CD14-positive monocyte (primary cell): ENCODE measurements around the gene ACP3. TPM values are rescaled to one million over a fixed set of nuclear protein-coding genes. Genes with fewer than 3 reads are reported as not detected.

Experiments used
- DNase-seq, 3 donors: peaks; one replicate each; pipeline ENCODE4 v3.0.0-alpha.2; 2011 to 2022
- H2AFZ ChIP-seq: 2 replicates; pipeline ENCODE4 v1.6.0; 2012; ENCODE audit warnings: mild to moderate bottlenecking, low read depth, low read length, inconsistent platforms; ENCODE audit not compliant: insufficient read depth, poor library complexity, severe bottlenecking
- H3K27ac ChIP-seq, 2 donors: 1 replicate in 1 of 2; 2 replicates in 1 of 2; pipeline ENCODE4 v1.5.1; 2012 to 2013; ENCODE audit warnings: low read length in 2 of 2, control low read depth in 1 of 2, inconsistent platforms in 1 of 2, low read depth in 1 of 2, mild to moderate bottlenecking in 1 of 2
- H3K27me3 ChIP-seq, 2 donors: one replicate each; pipeline versions ENCODE4 v1.6.0 to v1.6.1; 2011 to 2013; ENCODE audit warnings: low read length in 2 of 2; ENCODE audit not compliant: control insufficient read depth in 2 of 2, insufficient read depth in 2 of 2
- H3K36me3 ChIP-seq, 2 donors: replicated peaks in 1 of 2; 1 replicate in 1 of 2; 2 replicates in 1 of 2; pipeline versions ENCODE4 v1.5.1 to v1.6.1; 2012 to 2013; ENCODE audit warnings: low read length in 2 of 2, control low read depth in 1 of 2, inconsistent platforms in 1 of 2, mild to moderate bottlenecking in 1 of 2; ENCODE audit not compliant: insufficient read depth in 2 of 2, control insufficient read depth in 1 of 2
- H3K4me1 ChIP-seq, 2 donors: 1 replicate in 1 of 2; 2 replicates in 1 of 2; pipeline versions ENCODE4 v1.5.1 to v1.6.1; 2012 to 2013; ENCODE audit warnings: low read length in 2 of 2, control low read depth in 1 of 2, inconsistent platforms in 1 of 2, mild to moderate bottlenecking in 1 of 2, moderate library complexity in 1 of 2; ENCODE audit not compliant: insufficient read depth in 2 of 2, control insufficient read depth in 1 of 2
- H3K4me2 ChIP-seq: replicated peaks from 2 replicates; pipeline ENCODE3; 2012; ENCODE audit warnings: low read length, moderate library complexity, mild to moderate bottlenecking; ENCODE audit not compliant: poor library complexity, severe bottlenecking; ENCODE audit errors: extremely low read depth
- H3K4me3 ChIP-seq, 3 experiments: fragments of 200-600 bp in 1 of 3; sonication (generic) in 1 of 3; replicated peaks in 1 of 3; 1 replicate in 2 of 3; 2 replicates in 1 of 3; pipeline ENCODE4 v1.5.1; 2011 to 2013; ENCODE audit warnings: low read length in 3 of 3, mild to moderate bottlenecking in 3 of 3, control low read depth in 2 of 3, low read depth in 2 of 3, inconsistent platforms in 1 of 3, moderate library complexity in 1 of 3
- H3K79me2 ChIP-seq: 2 replicates; pipeline ENCODE4 v1.6.0; 2012; ENCODE audit warnings: mild to moderate bottlenecking, control low read depth, inconsistent platforms, low read length, moderate library complexity; ENCODE audit not compliant: insufficient read depth
- H3K9ac ChIP-seq: 2 replicates; pipeline ENCODE4 v1.6.0; 2017; ENCODE audit warnings: low read length, mild to moderate bottlenecking; ENCODE audit not compliant: insufficient read depth, poor library complexity, severe bottlenecking
- H3K9me3 ChIP-seq, 2 donors: replicated peaks in 1 of 2; 1 replicate in 1 of 2; 2 replicates in 1 of 2; pipeline versions ENCODE4 v1.5.1 to v1.6.1; 2012 to 2013; ENCODE audit warnings: low read length in 2 of 2, control low read depth in 1 of 2; ENCODE audit not compliant: control insufficient read depth in 1 of 2, insufficient read depth in 1 of 2
- H4K20me1 ChIP-seq: 2 replicates; pipeline ENCODE4 v1.6.0; 2012; ENCODE audit warnings: mild to moderate bottlenecking, low read length, control low read depth, moderate library complexity; ENCODE audit not compliant: insufficient read depth
- H3K27ac Mint-ChIP-seq, 7 donors: one replicate each; pipeline ENCODE4 v1.8.0; 2020; ENCODE audit warnings: mild to moderate bottlenecking in 7 of 7, mixed read lengths in 7 of 7, moderate library complexity in 6 of 7, inconsistent platforms in 2 of 7
- H3K27me3 Mint-ChIP-seq, 3 donors: one replicate each; pipeline ENCODE4 v1.8.0; 2021 to 2022; ENCODE audit warnings: low read depth in 3 of 3, mild to moderate bottlenecking in 3 of 3, mixed read lengths in 3 of 3, moderate library complexity in 3 of 3, inconsistent platforms in 1 of 3
- H3K36me3 Mint-ChIP-seq, 2 donors: one replicate each; pipeline ENCODE4 v1.8.0; 2020; ENCODE audit warnings: mixed read lengths in 2 of 2, inconsistent platforms in 1 of 2, mild to moderate bottlenecking in 1 of 2
- H3K4me1 Mint-ChIP-seq: one replicate; pipeline ENCODE4 v1.8.0; 2020; ENCODE audit warnings: mild to moderate bottlenecking, mixed read lengths
- H3K4me3 Mint-ChIP-seq, 2 donors: one replicate each; pipeline ENCODE4 v1.8.0; 2020; ENCODE audit warnings: mild to moderate bottlenecking in 2 of 2, mixed read lengths in 2 of 2, moderate library complexity in 1 of 2
- H3K9me3 Mint-ChIP-seq, 7 donors: one replicate each; pipeline ENCODE4 v1.8.0; 2020 to 2022; ENCODE audit warnings: mixed read lengths in 7 of 7, mild to moderate bottlenecking in 6 of 7, moderate library complexity in 6 of 7, inconsistent platforms in 2 of 7
- WGBS: methylation state at CpG from one replicate; pipeline ENCODE4 v1.1.5; 2013; ENCODE audit warnings: missing lambda C conversion rate; ENCODE audit not compliant: insufficient coverage; 5-methylcytosine and 5-hydroxymethylcytosine counted together
- intact Hi-C, 2 donors: fragments of 100-400 bp; cut with micrococcal nuclease; formaldehyde crosslinking; loops; one replicate each; pipeline versions ENCODE4 v1.15.0 to v1.15.1; 2023
- polyA plus RNA-seq, 3 donors: library from polyadenylated mRNA; depleted of rRNA in 1 of 3; unstranded in 2 of 3; stranded (reverse) in 1 of 3; fragments of 300-500 nt in 2 of 3; fragments of >200 nt in 1 of 3; fragmentation: Illumina TruSeq in 2 of 3; gene quantifications; 1 replicate in 2 of 3; 2 replicates in 1 of 3; pipeline ENCODE4 v1.2.3, GENCODE V29; 2012 to 2021
- TF ChIP-seq, protein P1 (sequence below): fragments of 200-600 bp; IDR thresholded peaks from one replicate; pipeline ENCODE4 v1.8.0; 2022; ENCODE audit warnings: antibody characterized with exemption, mild to moderate bottlenecking

ACP3 gene
- polyA plus RNA-seq, 3 donors, result 33.9 to 55.6 (median 44.0) TPM

DNA sequence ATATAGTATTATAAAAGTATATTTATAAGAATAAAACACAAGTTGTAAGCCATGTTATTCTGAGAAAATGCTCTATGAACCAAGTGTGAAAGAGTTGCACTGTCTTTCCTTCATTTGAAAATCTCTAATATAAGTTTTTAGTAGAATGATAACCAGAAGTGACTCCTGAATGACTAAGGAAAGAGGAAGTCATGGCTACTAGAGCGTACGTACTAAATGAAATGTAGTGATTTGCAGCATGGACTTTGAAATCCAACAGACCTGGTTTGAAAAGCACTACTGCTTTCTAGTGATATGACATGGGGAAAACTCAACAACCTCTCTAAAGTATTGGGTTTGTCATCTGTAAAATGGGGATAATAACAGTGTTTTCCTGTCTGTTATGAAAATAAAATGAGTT is 89.8 kb downstream of the ACP3 start:
- no peak overlapping the region for H3K27ac ChIP-seq
- H3K36me3 ChIP-seq, result no peaks in the 10 kb centered on the region
- H4K20me1 ChIP-seq, result no peaks in the 10 kb centered on the region
- no peak overlapping the region for H3K4me3 ChIP-seq
- TF ChIP-seq, protein P1, sequence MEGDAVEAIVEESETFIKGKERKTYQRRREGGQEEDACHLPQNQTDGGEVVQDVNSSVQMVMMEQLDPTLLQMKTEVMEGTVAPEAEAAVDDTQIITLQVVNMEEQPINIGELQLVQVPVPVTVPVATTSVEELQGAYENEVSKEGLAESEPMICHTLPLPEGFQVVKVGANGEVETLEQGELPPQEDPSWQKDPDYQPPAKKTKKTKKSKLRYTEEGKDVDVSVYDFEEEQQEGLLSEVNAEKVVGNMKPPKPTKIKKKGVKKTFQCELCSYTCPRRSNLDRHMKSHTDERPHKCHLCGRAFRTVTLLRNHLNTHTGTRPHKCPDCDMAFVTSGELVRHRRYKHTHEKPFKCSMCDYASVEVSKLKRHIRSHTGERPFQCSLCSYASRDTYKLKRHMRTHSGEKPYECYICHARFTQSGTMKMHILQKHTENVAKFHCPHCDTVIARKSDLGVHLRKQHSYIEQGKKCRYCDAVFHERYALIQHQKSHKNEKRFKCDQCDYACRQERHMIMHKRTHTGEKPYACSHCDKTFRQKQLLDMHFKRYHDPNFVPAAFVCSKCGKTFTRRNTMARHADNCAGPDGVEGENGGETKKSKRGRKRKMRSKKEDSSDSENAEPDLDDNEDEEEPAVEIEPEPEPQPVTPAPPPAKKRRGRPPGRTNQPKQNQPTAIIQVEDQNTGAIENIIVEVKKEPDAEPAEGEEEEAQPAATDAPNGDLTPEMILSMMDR, result no peak
- no peaks in the 10 kb centered on the region for H3K27me3 ChIP-seq
- DNase-seq, result peak; percentile 38 to 71 (median 54)
- H2AFZ ChIP-seq, result no peak overlapping the region
- H3K79me2 ChIP-seq, result no peaks in the 10 kb centered on the region
- peaks cover 18 to 25% of the 10 kb centered on the region in 2 donors for H3K4me1 ChIP-seq
- H3K27me3 Mint-ChIP-seq, result no peaks in the 10 kb centered on the region
- WGBS, result no CpG with 5 or more reads among the region's 2 CpGs
- peaks cover 0 to 3% (median 2%) of the 10 kb centered on the region in 7 donors for H3K9me3 Mint-ChIP-seq
- H3K9ac ChIP-seq, result no peak overlapping the region
- H3K4me1 Mint-ChIP-seq, result peaks cover 23% of the 10 kb centered on the region
- H3K36me3 Mint-ChIP-seq, result no peaks in the 10 kb centered on the region
- H3K9me3 ChIP-seq, result no peaks in the 10 kb centered on the region
- no peak overlapping the region for H3K4me3 Mint-ChIP-seq
- intact Hi-C loops, result no loop called here
- peak overlapping the region; percentile 36 for H3K4me2 ChIP-seq
- peak overlapping the region in 1 of 7 donors; percentile 60 for H3K27ac Mint-ChIP-seq

Other genes starting within 250 kb of the ACP3 start
- gene DNAJC13, start 100.1 kb downstream of the ACP3 start, polyA plus RNA-seq, result 10 to 100 TPM; 18.7 to 32.3 (median 20.8) TPM